ENCODE data around the gene RNF220.

DNA sequence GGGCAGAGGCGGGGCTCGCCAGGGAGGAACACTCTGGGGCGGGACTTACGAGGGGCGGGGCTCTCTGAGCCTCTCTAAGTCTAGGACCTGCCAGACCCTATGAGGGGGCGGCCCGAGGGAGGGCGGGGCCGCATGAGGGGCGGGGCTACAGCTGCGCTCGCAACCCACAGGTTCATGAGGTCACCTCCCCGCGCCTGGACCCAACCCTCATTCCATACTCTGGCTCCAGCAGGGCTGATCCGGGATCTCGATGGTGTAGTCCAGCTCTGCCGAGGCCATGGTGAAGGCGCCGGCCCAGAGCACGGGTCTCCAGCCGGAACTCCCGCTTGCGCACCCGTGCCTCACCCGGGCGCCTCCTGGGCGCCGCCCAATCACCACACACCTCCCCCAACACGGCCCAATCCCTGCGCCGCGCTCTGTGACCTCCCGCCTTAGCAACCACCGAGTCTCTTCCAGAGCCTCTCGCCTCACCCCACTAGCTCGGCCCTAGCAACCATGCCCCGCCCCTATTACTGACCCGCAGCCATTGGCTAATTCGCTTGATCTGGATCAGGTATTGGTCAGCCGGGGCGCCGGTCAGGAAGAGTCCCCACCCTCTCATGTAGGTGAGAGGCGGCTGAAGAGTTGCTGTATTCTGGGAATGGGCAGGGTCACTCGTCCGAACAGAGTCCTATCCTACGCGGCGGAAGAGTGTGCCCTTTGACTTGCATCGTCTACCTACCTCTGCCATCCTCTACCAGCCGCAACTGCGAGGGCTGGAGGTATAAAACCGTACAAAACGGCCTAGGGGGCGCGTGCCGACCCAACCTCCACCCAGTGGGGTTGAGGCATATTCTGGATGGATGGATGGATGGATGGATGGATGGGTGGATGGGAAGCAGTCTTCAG, 269.3 kb downstream of the RNF220 start, which contains the start of the genes ARMH1 and TMEM53:
- TF ChIP-seq, protein P1, sequence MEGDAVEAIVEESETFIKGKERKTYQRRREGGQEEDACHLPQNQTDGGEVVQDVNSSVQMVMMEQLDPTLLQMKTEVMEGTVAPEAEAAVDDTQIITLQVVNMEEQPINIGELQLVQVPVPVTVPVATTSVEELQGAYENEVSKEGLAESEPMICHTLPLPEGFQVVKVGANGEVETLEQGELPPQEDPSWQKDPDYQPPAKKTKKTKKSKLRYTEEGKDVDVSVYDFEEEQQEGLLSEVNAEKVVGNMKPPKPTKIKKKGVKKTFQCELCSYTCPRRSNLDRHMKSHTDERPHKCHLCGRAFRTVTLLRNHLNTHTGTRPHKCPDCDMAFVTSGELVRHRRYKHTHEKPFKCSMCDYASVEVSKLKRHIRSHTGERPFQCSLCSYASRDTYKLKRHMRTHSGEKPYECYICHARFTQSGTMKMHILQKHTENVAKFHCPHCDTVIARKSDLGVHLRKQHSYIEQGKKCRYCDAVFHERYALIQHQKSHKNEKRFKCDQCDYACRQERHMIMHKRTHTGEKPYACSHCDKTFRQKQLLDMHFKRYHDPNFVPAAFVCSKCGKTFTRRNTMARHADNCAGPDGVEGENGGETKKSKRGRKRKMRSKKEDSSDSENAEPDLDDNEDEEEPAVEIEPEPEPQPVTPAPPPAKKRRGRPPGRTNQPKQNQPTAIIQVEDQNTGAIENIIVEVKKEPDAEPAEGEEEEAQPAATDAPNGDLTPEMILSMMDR (IDR thresholded peaks at IDR 0.05) = peak in 1 of 3 donors; percentile 11
- peak; percentile 74 for TF ChIP-seq POLR2A (IDR thresholded peaks at IDR 0.05)
